ENCODE results near the gene XPO4. TPM values are rescaled to one million over a fixed set of nuclear protein-coding genes. Genes with fewer than 3 reads are reported as not detected.

XPO4 gene
- total and polyA plus RNA-seq, 4 donors: 11.7 to 30.5 (median 17.8) TPM

- no peak for DNase-seq (ENCODE audit: low read depth in 4 of 6, low spot score in 6 of 6)
- Histone ChIP-seq H3K9me3 (ENCODE audit: control insufficient read depth, insufficient read depth, low read length) (no peaks in the 10 kb centered on the region), H3K4me3 (ENCODE audit: low read depth, low read length) (no peak overlapping the region), H3K36me3 (ENCODE audit: control insufficient read depth, insufficient read depth, low read length) (peaks cover 9% of the 10 kb centered on the region), H3K27ac (ENCODE audit: low read depth, low read length) (no peak overlapping the region), H3K27me3 (ENCODE audit: control insufficient read depth, insufficient read depth, low read length) (no peaks in the 10 kb centered on the region), H3K4me1 (ENCODE audit: control insufficient read depth, insufficient read depth, low read length) (no peaks in the 10 kb centered on the region)
- 100% methylated on average over 1 of the region's 3 CpGs for WGBS (ENCODE audit: insufficient coverage)
Measured at GRCh38 chr13:20803180-20803965, 99.2 kb downstream of the XPO4 start.

- WGBS (ENCODE audit: insufficient coverage): 83% methylated on average over 1 of the region's 2 CpGs
Measured at GRCh38 chr13:20801707-20802106, 100.8 kb downstream of the XPO4 start.

GRCh38 chr13:20799726-20800416, 102.7 kb downstream of the XPO4 start:
- no peak overlapping the region for H3K27ac ChIP-seq (ENCODE audit: low read depth, low read length)
- no peak for DNase-seq (ENCODE audit: low read depth in 4 of 6, low spot score in 6 of 6)
- H3K27me3 ChIP-seq (ENCODE audit: control insufficient read depth, insufficient read depth, low read length): no peaks in the 10 kb centered on the region
- no peak overlapping the region for H3K4me3 ChIP-seq (ENCODE audit: low read depth, low read length)
- H3K36me3 ChIP-seq (ENCODE audit: control insufficient read depth, insufficient read depth, low read length): peaks cover 4% of the 10 kb centered on the region
- WGBS (ENCODE audit: insufficient coverage): no CpG with 5 or more reads among the region's 6 CpGs
- no peaks in the 10 kb centered on the region for H3K9me3 ChIP-seq (ENCODE audit: control insufficient read depth, insufficient read depth, low read length)
- no peaks in the 10 kb centered on the region for H3K4me1 ChIP-seq (ENCODE audit: control insufficient read depth, insufficient read depth, low read length)

More at GRCh38 chr13:20801707-20802106, 100.8 kb downstream of the XPO4 start:
- Histone ChIP-seq H3K36me3 (ENCODE audit: control insufficient read depth, insufficient read depth, low read length) (peaks cover 8% of the 10 kb centered on the region), H3K4me1 (ENCODE audit: control insufficient read depth, insufficient read depth, low read length) (no peaks in the 10 kb centered on the region), H3K27me3 (ENCODE audit: control insufficient read depth, insufficient read depth, low read length) (no peaks in the 10 kb centered on the region), H3K27ac (ENCODE audit: low read depth, low read length) (no peak overlapping the region), H3K9me3 (ENCODE audit: control insufficient read depth, insufficient read depth, low read length) (no peaks in the 10 kb centered on the region), H3K4me3 (ENCODE audit: low read depth, low read length) (no peak overlapping the region)
- DNase-seq (ENCODE audit: low read depth in 4 of 6, low spot score in 6 of 6): no peak

GRCh38 chr13:20798027-20798426, 104.5 kb downstream of the XPO4 start:
- Histone ChIP-seq H3K27ac (ENCODE audit: low read depth, low read length) (no peak overlapping the region), H3K4me3 (ENCODE audit: low read depth, low read length) (no peak overlapping the region), H3K27me3 (ENCODE audit: control insufficient read depth, insufficient read depth, low read length) (no peaks in the 10 kb centered on the region), H3K36me3 (ENCODE audit: control insufficient read depth, insufficient read depth, low read length) (peaks cover 10% of the 10 kb centered on the region), H3K4me1 (ENCODE audit: control insufficient read depth, insufficient read depth, low read length) (no peaks in the 10 kb centered on the region), H3K9me3 (ENCODE audit: control insufficient read depth, insufficient read depth, low read length) (no peaks in the 10 kb centered on the region)
- WGBS (ENCODE audit: insufficient coverage): 77% methylated on average over 2 of the region's 4 CpGs
- no peak for DNase-seq (ENCODE audit: low read depth in 4 of 6, low spot score in 6 of 6)

GRCh38 chr13:20796791-20797508, 105.6 kb downstream of the XPO4 start:
- Histone ChIP-seq H3K9me3 (ENCODE audit: control insufficient read depth, insufficient read depth, low read length) (no peaks in the 10 kb centered on the region), H3K4me1 (ENCODE audit: control insufficient read depth, insufficient read depth, low read length) (no peaks in the 10 kb centered on the region), H3K27me3 (ENCODE audit: control insufficient read depth, insufficient read depth, low read length) (no peaks in the 10 kb centered on the region), H3K4me3 (ENCODE audit: low read depth, low read length) (no peak overlapping the region), H3K36me3 (ENCODE audit: control insufficient read depth, insufficient read depth, low read length) (peaks cover 15% of the 10 kb centered on the region), H3K27ac (ENCODE audit: low read depth, low read length) (no peak overlapping the region)
- 88% methylated on average over 3 of the region's 5 CpGs for WGBS (ENCODE audit: insufficient coverage)
- DNase-seq (ENCODE audit: low read depth in 4 of 6, low spot score in 6 of 6): no peak

- DNase-seq (ENCODE audit: low read depth in 4 of 6, low spot score in 6 of 6): no peak
- H3K9me3 ChIP-seq (ENCODE audit: control insufficient read depth, insufficient read depth, low read length): no peaks in the 10 kb centered on the region
- no peak overlapping the region for H3K27ac ChIP-seq (ENCODE audit: low read depth, low read length)
- no peaks in the 10 kb centered on the region for H3K27me3 ChIP-seq (ENCODE audit: control insufficient read depth, insufficient read depth, low read length)
- no peaks in the 10 kb centered on the region for H3K4me1 ChIP-seq (ENCODE audit: control insufficient read depth, insufficient read depth, low read length)
- peaks cover 25% of the 10 kb centered on the region for H3K36me3 ChIP-seq (ENCODE audit: control insufficient read depth, insufficient read depth, low read length)
- 98% methylated on average over 6 of the region's 7 CpGs for WGBS (ENCODE audit: insufficient coverage)
- no peak overlapping the region for H3K4me3 ChIP-seq (ENCODE audit: low read depth, low read length)
Measured at GRCh38 chr13:20789665-20790064, 112.9 kb downstream of the XPO4 start.

- Histone ChIP-seq H3K9me3 (ENCODE audit: control insufficient read depth, insufficient read depth, low read length) (no peaks in the 10 kb centered on the region), H3K27ac (ENCODE audit: low read depth, low read length) (no peak overlapping the region), H3K4me1 (ENCODE audit: control insufficient read depth, insufficient read depth, low read length) (no peaks in the 10 kb centered on the region), H3K36me3 (ENCODE audit: control insufficient read depth, insufficient read depth, low read length) (peaks cover 21% of the 10 kb centered on the region), H3K4me3 (ENCODE audit: low read depth, low read length) (no peak overlapping the region), H3K27me3 (ENCODE audit: control insufficient read depth, insufficient read depth, low read length) (no peaks in the 10 kb centered on the region)
- WGBS (ENCODE audit: insufficient coverage): no CpG with 5 or more reads among the region's 1 CpG
- DNase-seq (ENCODE audit: low read depth in 4 of 6, low spot score in 6 of 6): no peak
Measured at GRCh38 chr13:20788312-20788711, 114.2 kb downstream of the XPO4 start.

GRCh38 chr13:20787180-20787579, 115.4 kb downstream of the XPO4 start:
- no peaks in the 10 kb centered on the region for H3K4me1 ChIP-seq (ENCODE audit: control insufficient read depth, insufficient read depth, low read length)
- no peak overlapping the region for H3K4me3 ChIP-seq (ENCODE audit: low read depth, low read length)
- 100% methylated on average over 5 of the region's 5 CpGs for WGBS (ENCODE audit: insufficient coverage)
- H3K27me3 ChIP-seq (ENCODE audit: control insufficient read depth, insufficient read depth, low read length): no peaks in the 10 kb centered on the region
- no peak overlapping the region for H3K27ac ChIP-seq (ENCODE audit: low read depth, low read length)
- H3K9me3 ChIP-seq (ENCODE audit: control insufficient read depth, insufficient read depth, low read length): no peaks in the 10 kb centered on the region
- DNase-seq (ENCODE audit: low read depth in 4 of 6, low spot score in 6 of 6): no peak
- peaks cover 18% of the 10 kb centered on the region for H3K36me3 ChIP-seq (ENCODE audit: control insufficient read depth, insufficient read depth, low read length)

GRCh38 chr13:20782116-20782708, 120.3 kb downstream of the XPO4 start:
- no peak for DNase-seq (ENCODE audit: low read depth in 4 of 6, low spot score in 6 of 6)
- H3K4me3 ChIP-seq (ENCODE audit: low read depth, low read length): no peak overlapping the region
- 100% methylated on average over 1 of the region's 3 CpGs for WGBS (ENCODE audit: insufficient coverage)
- no peaks in the 10 kb centered on the region for H3K9me3 ChIP-seq (ENCODE audit: control insufficient read depth, insufficient read depth, low read length)
- H3K36me3 ChIP-seq (ENCODE audit: control insufficient read depth, insufficient read depth, low read length): peaks cover 10% of the 10 kb centered on the region
- H3K27ac ChIP-seq (ENCODE audit: low read depth, low read length): no peak overlapping the region
- no peaks in the 10 kb centered on the region for H3K4me1 ChIP-seq (ENCODE audit: control insufficient read depth, insufficient read depth, low read length)
- H3K27me3 ChIP-seq (ENCODE audit: control insufficient read depth, insufficient read depth, low read length): no peaks in the 10 kb centered on the region

Data from spinal cord (tissue), 10 donors.